Left kidney (tissue), 2 donors: ENCODE results near the gene CELF2. TPM values are rescaled to one million over a fixed set of nuclear protein-coding genes. Genes with fewer than 3 reads are reported as not detected.

Experiments used
- DNase-seq: peaks from one replicate; pipeline ENCODE4 v3.0.0-alpha.2; 2013
- polyA plus RNA-seq: library from polyadenylated mRNA; unstranded; fragments of 120-200 nt; gene quantifications from one replicate; pipeline ENCODE4 v1.2.1, GENCODE V29; 2013; ENCODE audit not compliant: insufficient read length

Gene CELF2
- polyA plus RNA-seq, 1 donor = 12.5 TPM

- DNase-seq = no peak
Observed at GRCh38 chr10:11303361-11304170, 285.9 kb downstream of the CELF2 start.

GRCh38 chr10:11304906-11305585 is 287.4 kb downstream of the CELF2 start:
- DNase-seq = no peak

- DNase-seq = no peak
Observed at GRCh38 chr10:11305825-11306593, 288.3 kb downstream of the CELF2 start.

GRCh38 chr10:11307004-11307403 is 289.3 kb downstream of the CELF2 start:
- no peak for DNase-seq

GRCh38 chr10:11307937-11308336 is 290.3 kb downstream of the CELF2 start:
- DNase-seq = no peak

- DNase-seq = no peak
Observed at GRCh38 chr10:11311027-11311426, 293.4 kb downstream of the CELF2 start.

GRCh38 chr10:11313463-11313862 is 295.8 kb downstream of the CELF2 start:
- DNase-seq = no peak

GRCh38 chr10:11317936-11318670 is 300.4 kb downstream of the CELF2 start:
- no peak for DNase-seq

GRCh38 chr10:11318826-11319598 is 301.3 kb downstream of the CELF2 start:
- DNase-seq = no peak

GRCh38 chr10:11319990-11320602 is 302.4 kb downstream of the CELF2 start:
- no peak for DNase-seq

GRCh38 chr10:11320809-11321520 is 303.3 kb downstream of the CELF2 start:
- DNase-seq = no peak

- DNase-seq = no peak
Observed at GRCh38 chr10:11322698-11323097, 305.0 kb downstream of the CELF2 start.

GRCh38 chr10:11324761-11325321 is 307.2 kb downstream of the CELF2 start:
- DNase-seq = no peak

GRCh38 chr10:11325817-11326216 is 308.1 kb downstream of the CELF2 start:
- no peak for DNase-seq

- DNase-seq = no peak
Observed at GRCh38 chr10:11326241-11326640, 308.6 kb downstream of the CELF2 start.

- no peak for DNase-seq
Observed at GRCh38 chr10:11326913-11327616, 309.4 kb downstream of the CELF2 start.

- DNase-seq = no peak
Observed at GRCh38 chr10:11328264-11329061, 310.8 kb downstream of the CELF2 start.

GRCh38 chr10:11329062-11329673 is 311.5 kb downstream of the CELF2 start:
- no peak for DNase-seq
